PFSK-1 (cell line): Measurements from ENCODE around the gene IDH3G.
A peak's percentile ranks its signal among the peaks of the same experiment; 100 is the strongest.

Source experiments
- FOXP2 ChIP-seq: optimal IDR thresholded peaks from 2 replicates; pipeline ENCODE3; 2011; ENCODE audit warnings: borderline replicate concordance, control low read depth, inconsistent platforms; ENCODE audit not compliant: insufficient read depth; ENCODE audit errors: extremely low read length, extremely low read depth
- POLR2AphosphoS5 ChIP-seq: IDR thresholded peaks from 2 replicates; pipeline ENCODE4 v1.6.1; 2012; ENCODE audit warnings: low read depth, mild to moderate bottlenecking, control low read depth, low read length, moderate library complexity
- TAF1 ChIP-seq: IDR thresholded peaks from 2 replicates; pipeline ENCODE4 v1.6.1; 2012; ENCODE audit warnings: low read length, control low read depth, borderline replicate concordance; ENCODE audit not compliant: insufficient read depth
- TF ChIP-seq, protein P1 (sequence below), 2 experiments: IDR thresholded peaks; 2 replicates each; pipeline versions ENCODE4 v1.6.1 to v1.8.0; 2011 to 2012; ENCODE audit warnings: low read depth in 2 of 2, low read length in 2 of 2, control low read depth in 1 of 2, inconsistent platforms in 1 of 2, mild to moderate bottlenecking in 1 of 2, moderate library complexity in 1 of 2; ENCODE audit not compliant: insufficient read depth in 1 of 2

- TF ChIP-seq, protein P1, sequence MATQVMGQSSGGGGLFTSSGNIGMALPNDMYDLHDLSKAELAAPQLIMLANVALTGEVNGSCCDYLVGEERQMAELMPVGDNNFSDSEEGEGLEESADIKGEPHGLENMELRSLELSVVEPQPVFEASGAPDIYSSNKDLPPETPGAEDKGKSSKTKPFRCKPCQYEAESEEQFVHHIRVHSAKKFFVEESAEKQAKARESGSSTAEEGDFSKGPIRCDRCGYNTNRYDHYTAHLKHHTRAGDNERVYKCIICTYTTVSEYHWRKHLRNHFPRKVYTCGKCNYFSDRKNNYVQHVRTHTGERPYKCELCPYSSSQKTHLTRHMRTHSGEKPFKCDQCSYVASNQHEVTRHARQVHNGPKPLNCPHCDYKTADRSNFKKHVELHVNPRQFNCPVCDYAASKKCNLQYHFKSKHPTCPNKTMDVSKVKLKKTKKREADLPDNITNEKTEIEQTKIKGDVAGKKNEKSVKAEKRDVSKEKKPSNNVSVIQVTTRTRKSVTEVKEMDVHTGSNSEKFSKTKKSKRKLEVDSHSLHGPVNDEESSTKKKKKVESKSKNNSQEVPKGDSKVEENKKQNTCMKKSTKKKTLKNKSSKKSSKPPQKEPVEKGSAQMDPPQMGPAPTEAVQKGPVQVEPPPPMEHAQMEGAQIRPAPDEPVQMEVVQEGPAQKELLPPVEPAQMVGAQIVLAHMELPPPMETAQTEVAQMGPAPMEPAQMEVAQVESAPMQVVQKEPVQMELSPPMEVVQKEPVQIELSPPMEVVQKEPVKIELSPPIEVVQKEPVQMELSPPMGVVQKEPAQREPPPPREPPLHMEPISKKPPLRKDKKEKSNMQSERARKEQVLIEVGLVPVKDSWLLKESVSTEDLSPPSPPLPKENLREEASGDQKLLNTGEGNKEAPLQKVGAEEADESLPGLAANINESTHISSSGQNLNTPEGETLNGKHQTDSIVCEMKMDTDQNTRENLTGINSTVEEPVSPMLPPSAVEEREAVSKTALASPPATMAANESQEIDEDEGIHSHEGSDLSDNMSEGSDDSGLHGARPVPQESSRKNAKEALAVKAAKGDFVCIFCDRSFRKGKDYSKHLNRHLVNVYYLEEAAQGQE (IDR thresholded peaks at IDR 0.05; ENCODE audit: insufficient read depth in 1 of 2, low read depth in 2 of 2, low read length in 2 of 2), result no peak
- no peak for TF ChIP-seq TAF1
- peak; percentile 27; the same call in 1 of the 2 replicates for TF ChIP-seq POLR2AphosphoS5
- no peak for TF ChIP-seq FOXP2
Observed at GRCh38 chrX:153799326-153799725, 5.2 kb upstream of the IDH3G start.
